GM12873 (cell line): Measurements from ENCODE around the gene MROH2A.

ENCODE experiments used
- TF ChIP-seq, protein P1 (sequence below): IDR thresholded peaks from 2 replicates; pipeline ENCODE4 v1.5.1; 2012; ENCODE audit warnings: low read depth, mild to moderate bottlenecking, moderate library complexity, low read length, control low read depth; ENCODE audit not compliant: insufficient read depth; ENCODE audit errors: missing control alignments

The MROH2A gene

DNA sequence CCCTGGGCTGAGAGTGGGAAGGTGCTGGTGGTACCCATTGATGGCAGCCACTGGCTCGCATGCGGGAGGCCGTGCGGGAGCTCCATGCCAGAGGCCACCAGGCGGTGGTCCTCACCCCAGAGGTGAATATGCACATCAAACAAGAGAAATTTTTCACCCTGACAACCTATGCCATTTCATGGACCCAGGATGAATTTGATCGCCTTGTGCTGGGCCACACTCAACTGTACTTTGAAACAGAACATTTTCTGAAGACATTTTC lies 30.9 kb upstream of the MROH2A start:
- TF ChIP-seq, protein P1, sequence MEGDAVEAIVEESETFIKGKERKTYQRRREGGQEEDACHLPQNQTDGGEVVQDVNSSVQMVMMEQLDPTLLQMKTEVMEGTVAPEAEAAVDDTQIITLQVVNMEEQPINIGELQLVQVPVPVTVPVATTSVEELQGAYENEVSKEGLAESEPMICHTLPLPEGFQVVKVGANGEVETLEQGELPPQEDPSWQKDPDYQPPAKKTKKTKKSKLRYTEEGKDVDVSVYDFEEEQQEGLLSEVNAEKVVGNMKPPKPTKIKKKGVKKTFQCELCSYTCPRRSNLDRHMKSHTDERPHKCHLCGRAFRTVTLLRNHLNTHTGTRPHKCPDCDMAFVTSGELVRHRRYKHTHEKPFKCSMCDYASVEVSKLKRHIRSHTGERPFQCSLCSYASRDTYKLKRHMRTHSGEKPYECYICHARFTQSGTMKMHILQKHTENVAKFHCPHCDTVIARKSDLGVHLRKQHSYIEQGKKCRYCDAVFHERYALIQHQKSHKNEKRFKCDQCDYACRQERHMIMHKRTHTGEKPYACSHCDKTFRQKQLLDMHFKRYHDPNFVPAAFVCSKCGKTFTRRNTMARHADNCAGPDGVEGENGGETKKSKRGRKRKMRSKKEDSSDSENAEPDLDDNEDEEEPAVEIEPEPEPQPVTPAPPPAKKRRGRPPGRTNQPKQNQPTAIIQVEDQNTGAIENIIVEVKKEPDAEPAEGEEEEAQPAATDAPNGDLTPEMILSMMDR, result no peak

DNA sequence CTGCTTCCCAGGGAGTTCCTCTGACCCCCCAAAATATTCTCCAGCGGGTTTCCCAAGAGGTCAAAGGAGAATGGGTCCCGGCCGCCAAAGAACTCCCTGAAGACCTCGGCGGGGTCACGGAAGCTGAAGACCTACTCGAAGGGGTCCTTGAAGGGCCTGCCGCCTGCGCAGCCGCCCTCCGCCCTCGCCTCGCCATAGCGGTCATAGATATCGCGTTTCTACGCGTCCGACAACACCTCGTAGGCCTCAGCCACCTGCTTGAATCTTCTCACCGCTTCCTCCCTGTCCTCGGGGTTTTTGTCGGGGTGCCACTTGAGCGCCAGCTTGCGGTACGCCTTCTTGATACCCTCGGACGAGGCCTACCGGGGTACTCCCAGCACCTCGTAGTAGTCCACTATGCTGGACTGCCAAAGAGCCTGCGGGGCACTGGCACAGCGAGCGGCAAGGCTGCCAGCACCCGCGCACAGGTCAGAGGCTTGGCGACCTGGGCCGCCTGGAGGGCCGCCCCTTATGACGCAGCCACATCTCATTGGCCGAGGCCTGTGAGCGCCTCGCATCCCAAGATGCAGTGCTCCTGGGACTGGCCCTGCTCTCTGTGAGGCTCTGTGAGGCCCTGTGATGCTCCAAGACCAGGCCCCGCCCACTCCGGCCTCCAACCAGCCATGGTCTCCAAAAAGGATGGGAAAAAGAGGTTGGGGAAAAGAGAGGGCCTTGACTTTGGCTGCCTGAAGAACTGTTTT lies 23.1 kb upstream of the MROH2A start:
- TF ChIP-seq, protein P1, result no peak

DNA sequence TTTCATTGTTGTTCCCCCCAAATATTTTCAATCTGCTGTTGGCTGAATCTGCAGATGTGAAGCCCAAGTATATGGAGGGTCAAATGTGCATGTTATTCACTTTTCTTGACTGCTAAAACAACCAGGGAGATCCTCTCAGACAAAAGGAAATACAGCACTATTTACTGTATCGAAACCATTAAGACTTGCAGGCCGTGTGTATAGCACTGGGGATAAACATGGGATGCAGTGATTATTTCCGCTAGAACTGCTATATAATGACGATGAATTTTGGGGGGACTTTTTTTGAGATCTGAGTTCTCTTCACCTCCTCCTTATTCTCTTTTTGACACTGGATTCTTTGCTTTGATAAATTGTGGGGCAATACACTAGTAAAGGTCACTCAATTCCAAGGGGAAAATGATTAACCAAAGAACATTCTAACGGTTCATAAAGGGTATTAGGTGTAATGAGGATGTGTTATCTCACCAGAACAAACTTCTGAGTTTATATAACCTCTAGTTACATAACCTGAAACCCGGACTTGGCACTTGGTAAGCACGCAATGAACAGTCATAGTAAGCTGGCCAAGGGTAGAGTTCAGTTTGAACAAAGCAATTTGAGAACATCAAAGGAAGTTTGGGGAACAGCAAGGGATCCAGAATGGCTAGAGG lies 21.6 kb upstream of the MROH2A start:
- TF ChIP-seq, protein P1, result no peak

DNA sequence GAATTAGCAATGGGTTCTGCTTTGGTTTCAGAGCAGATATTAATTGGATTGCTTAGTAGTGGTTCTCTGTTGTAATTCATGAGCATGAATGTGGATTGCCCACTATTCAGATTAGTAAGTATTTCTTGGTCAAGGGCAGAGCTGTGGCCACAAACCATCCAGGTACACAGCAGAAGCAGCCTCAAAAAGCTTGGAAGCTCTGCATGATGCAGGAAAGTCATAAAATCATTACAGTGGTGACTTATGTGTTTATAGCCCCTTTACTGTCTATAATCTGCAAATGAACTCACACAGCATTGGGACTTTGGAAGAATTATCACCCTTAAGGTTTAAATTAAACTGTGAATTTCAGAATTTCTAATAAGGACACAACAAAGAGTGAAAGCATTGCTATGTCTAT lies 20.0 kb upstream of the MROH2A start:
- TF ChIP-seq, protein P1, result no peak

DNA sequence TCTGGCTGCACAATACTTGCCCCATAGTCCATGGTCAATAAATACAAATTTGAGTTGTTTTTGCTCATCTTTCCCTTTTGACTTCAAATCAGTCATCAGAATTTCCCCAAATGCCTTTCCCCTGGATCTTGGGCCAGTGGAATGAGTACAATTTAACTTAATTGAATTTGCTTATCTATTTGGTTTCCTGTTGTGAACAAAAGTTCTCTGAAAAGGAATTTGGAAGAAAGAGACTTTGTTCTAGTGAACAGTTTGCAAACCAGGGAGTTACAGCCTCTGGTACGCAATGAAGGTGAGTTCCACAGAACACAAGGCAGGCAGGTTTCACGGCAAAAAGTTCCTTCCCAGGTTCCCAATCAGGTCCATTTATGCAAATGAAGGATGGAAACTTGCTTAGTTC lies 19.3 kb upstream of the MROH2A start:
- TF ChIP-seq, protein P1, result no peak

DNA sequence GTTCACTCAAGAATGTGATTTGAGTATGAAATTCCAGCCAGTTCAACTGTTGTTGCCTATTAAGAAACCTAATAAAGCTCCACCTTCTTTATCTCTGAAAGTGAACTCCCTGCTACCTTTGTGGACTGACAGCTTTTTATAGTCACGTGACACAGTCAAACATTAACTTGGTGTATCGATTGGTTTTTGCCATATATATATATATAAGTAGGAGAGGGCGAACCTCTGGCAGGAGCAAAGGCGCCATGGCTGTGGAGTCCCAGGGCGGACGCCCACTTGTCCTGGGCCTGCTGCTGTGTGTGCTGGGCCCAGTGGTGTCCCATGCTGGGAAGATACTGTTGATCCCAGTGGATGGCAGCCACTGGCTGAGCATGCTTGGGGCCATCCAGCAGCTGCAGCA lies 18.1 kb upstream of the MROH2A start, which contains the start of gene UGT1A1:
Gene UGT1A1, plus strand, starts transcription at position 228 of the 400 bp plus-strand sequence. Its CDS starts 18 bp downstream, at position 246.
- TF ChIP-seq, protein P1, result no peak

DNA sequence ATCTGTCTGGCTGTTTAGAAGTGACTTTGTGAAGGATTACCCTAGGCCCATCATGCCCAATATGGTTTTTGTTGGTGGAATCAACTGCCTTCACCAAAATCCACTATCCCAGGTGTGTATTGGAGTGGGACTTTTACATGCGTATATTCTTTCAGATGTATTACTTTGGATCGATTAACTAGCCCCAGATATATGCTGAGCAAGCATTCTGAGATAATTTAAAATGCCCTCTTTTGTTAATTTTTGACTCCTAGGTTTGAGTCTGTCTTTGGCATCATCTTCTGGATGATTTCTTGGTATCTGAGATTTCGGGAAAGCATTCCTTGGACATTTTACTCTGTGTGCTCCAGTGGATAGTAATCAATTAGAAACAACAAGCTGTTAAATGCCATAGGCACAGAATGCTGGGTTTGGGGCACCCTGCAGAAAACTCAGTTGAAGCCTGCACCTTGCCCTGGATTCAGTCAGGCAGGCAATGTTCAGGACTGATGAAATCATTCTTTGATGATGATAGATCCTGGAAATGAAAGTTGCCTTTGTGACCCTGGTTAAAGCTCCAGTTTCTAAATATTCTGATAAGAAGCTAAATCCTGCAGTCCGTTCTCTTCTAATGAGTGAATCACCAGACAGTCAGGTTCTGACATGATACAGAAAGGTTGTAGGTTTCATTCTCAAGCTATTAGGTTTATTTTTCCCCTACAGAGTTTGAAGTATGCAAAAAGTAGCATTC lies 16.9 kb upstream of the MROH2A start:
- TF ChIP-seq, protein P1, result no peak
